Adrenal gland (tissue), 5 donors: ENCODE measurements around the gene WIZ.

Source experiments
- CTCF ChIP-seq, 6 experiments: fragments of 450-650 bp in 4 of 6; fragments of 200-600 bp in 2 of 6; sonication (generic) in 1 of 6; IDR thresholded peaks; 1 replicate in 5 of 6; 2 replicates in 1 of 6; pipeline versions ENCODE4 v1.5.1 to v1.8.0; 2016 to 2021; ENCODE audit warnings: antibody characterized with exemption in 6 of 6, mild to moderate bottlenecking in 2 of 6, moderate library complexity in 1 of 6
- POLR2A ChIP-seq, 2 donors: fragments of 450-650 bp; IDR thresholded peaks; one replicate each; pipeline ENCODE4 v1.6.1; 2017; ENCODE audit warnings: antibody characterized with exemption in 2 of 2, mild to moderate bottlenecking in 2 of 2, moderate library complexity in 1 of 2
- donor health status: DM: no; HTN: no; CAD: no.

GRCh38 chr19:15442142-15442920 is 7.4 kb downstream of the WIZ start:
- TF ChIP-seq CTCF (IDR thresholded peaks at IDR 0.05) (no peak), POLR2A (IDR thresholded peaks at IDR 0.05) (no peak)
